OCI-LY7 (cell line): ENCODE data around the gene MACF1. TPM values are rescaled to one million over a fixed set of nuclear protein-coding genes. Genes with fewer than 3 reads are reported as not detected.

ENCODE experiments used
- BruUV-seq: library from RNA; stranded (reverse); fragments of 400-500 nt; replicated peaks from 2 replicates; lab custom pipeline; 2021; lab: Mats Ljungman, UMichigan
- CTCF ChIA-PET: fragments of 300-600 bp; sonication (Branson Sonifier 250); formaldehyde crosslinking; loops from one replicate; lab custom pipeline; 2022; ENCODE audit warnings: antibody characterized with exemption; ENCODE audit not compliant: unreplicated experiment; lab: Charles Lee
- POLR2A ChIA-PET: fragments of 300-600 bp; sonication (Branson Sonifier 250); formaldehyde crosslinking; loops from one replicate; lab custom pipeline; 2022; ENCODE audit warnings: antibody characterized with exemption; lab: Charles Lee
- DNase-seq: peaks from one replicate; pipeline ENCODE4 v3.0.0-alpha.2; 2015; ENCODE audit warnings: low spot score
- H2AFZ ChIP-seq: fragments of 200-600 bp; sonication (generic), shearing (Covaris generic); 2 replicates; pipeline ENCODE4 v1.6.1; 2014; ENCODE audit warnings: mild to moderate bottlenecking, antibody characterized with exemption, low read length, moderate library complexity
- H3K27ac ChIP-seq: fragments of 200-600 bp; sonication (generic); 2 replicates; pipeline ENCODE4 v1.5.1; 2014; ENCODE audit warnings: mixed run types, low read depth, mild to moderate bottlenecking, moderate library complexity, low read length, inconsistent platforms; ENCODE audit not compliant: poor library complexity, severe bottlenecking
- H3K36me3 ChIP-seq: fragments of 200-600 bp; sonication (generic); 2 replicates; pipeline ENCODE4 v1.6.1; 2014; ENCODE audit warnings: mild to moderate bottlenecking, antibody characterized with exemption, low read length, moderate library complexity, mixed read lengths; ENCODE audit not compliant: insufficient read depth
- H3K4me1 ChIP-seq: fragments of 200-600 bp; sonication (generic); 2 replicates; pipeline ENCODE4 v1.5.1; 2014; ENCODE audit warnings: mild to moderate bottlenecking, low read length; ENCODE audit not compliant: insufficient read depth, poor library complexity, severe bottlenecking
- H3K4me2 ChIP-seq: fragments of 200-600 bp; sonication (generic); 2 replicates; pipeline ENCODE4 v1.6.1; 2014; ENCODE audit warnings: mild to moderate bottlenecking, low read length
- H3K4me3 ChIP-seq: fragments of 200-600 bp; sonication (generic); 2 replicates; pipeline ENCODE4 v1.5.1; 2014; ENCODE audit warnings: mild to moderate bottlenecking, low read depth, low read length; ENCODE audit not compliant: poor library complexity, severe bottlenecking
- H3K79me2 ChIP-seq: fragments of 200-600 bp; sonication (generic); 2 replicates; pipeline ENCODE4 v1.6.1; 2016; ENCODE audit warnings: low read depth, mild to moderate bottlenecking, low read length, moderate library complexity, mixed read lengths; ENCODE audit not compliant: insufficient read depth
- H3K9me2 ChIP-seq: fragments of 200-600 bp; sonication (generic); 2 replicates; pipeline ENCODE4 v1.6.1; 2016; ENCODE audit warnings: mild to moderate bottlenecking, low read length, mixed read lengths; ENCODE audit not compliant: insufficient read depth
- H3K9me3 ChIP-seq: fragments of 200-600 bp; sonication (generic); 2 replicates; pipeline ENCODE4 v1.6.1; 2014; ENCODE audit warnings: mild to moderate bottlenecking, mixed run types, low read length, mixed read lengths
- H4K20me1 ChIP-seq: fragments of 200-600 bp; sonication (generic); 2 replicates; pipeline ENCODE4 v1.6.1; 2014; ENCODE audit warnings: mild to moderate bottlenecking, antibody characterized with exemption, low read length, moderate library complexity, mixed read lengths; ENCODE audit not compliant: insufficient read depth
- EZH2phosphoT487 ChIP-seq: fragments of 200-600 bp; sonication (generic); IDR thresholded peaks from 2 replicates; pipeline ENCODE4 v1.6.1; 2018; ENCODE audit warnings: low read depth, borderline replicate concordance, mild to moderate bottlenecking, mixed run types, antibody characterized with exemption, low read length, moderate library complexity, mixed read lengths
- intact Hi-C: fragments of 100-400 bp; cut with micrococcal nuclease; formaldehyde crosslinking; loops from one replicate; pipeline ENCODE4 v1.10.0; 2022; ENCODE audit not compliant: unreplicated experiment
- total RNA-seq, 2 experiments: library from RNA; depleted of rRNA in 1 of 2; stranded (reverse); fragments of >200 nt in 1 of 2; shearing (Covaris generic) in 1 of 2; gene quantifications; 2 replicates each; pipeline ENCODE4 v1.2.3, GENCODE V29; 2014 to 2022
- TF ChIP-seq, protein P1 (sequence below): fragments of 200-600 bp; sonication (generic); conservative IDR thresholded peaks from 2 replicates; pipeline ENCODE4 v1.5.1; 2014; ENCODE audit warnings: mild to moderate bottlenecking, antibody characterized with exemption, low read length, moderate library complexity, mixed read lengths

Gene MACF1
- total RNA-seq, 2 experiments from 2014 or later: 211 to 220 TPM

DNA sequence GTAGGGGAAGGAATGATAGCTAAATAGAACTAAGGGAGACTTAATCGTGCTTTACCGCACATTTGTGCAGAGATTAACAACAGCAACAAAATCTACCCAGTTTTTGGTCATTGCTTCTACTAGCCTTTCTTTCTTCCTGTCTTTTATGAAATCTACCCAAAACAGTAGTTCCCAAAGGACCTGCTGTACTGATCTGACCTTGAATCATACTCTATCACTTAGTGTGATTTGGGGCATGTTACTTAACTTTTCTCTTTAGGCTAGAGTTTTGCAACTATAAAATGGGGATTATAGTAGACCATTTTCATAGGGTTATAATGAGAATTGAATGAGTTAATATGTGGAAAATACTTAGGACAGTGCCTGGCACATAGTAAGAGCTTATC lies 30.5 kb upstream of the MACF1 start:
- Histone ChIP-seq H3K9me3 (no peaks in the 10 kb centered on the region), H3K36me3 (no peaks in the 10 kb centered on the region), H3K4me1 (no peaks in the 10 kb centered on the region), H3K4me2 (no peak overlapping the region), H3K27ac (no peak overlapping the region), H2AFZ (no peak overlapping the region), H4K20me1 (no peaks in the 10 kb centered on the region), H3K9me2 (no peaks in the 10 kb centered on the region), H3K4me3 (no peak overlapping the region), H3K79me2 (no peaks in the 10 kb centered on the region)
- no peak for TF ChIP-seq EZH2phosphoT487
- TF ChIP-seq, protein P1, sequence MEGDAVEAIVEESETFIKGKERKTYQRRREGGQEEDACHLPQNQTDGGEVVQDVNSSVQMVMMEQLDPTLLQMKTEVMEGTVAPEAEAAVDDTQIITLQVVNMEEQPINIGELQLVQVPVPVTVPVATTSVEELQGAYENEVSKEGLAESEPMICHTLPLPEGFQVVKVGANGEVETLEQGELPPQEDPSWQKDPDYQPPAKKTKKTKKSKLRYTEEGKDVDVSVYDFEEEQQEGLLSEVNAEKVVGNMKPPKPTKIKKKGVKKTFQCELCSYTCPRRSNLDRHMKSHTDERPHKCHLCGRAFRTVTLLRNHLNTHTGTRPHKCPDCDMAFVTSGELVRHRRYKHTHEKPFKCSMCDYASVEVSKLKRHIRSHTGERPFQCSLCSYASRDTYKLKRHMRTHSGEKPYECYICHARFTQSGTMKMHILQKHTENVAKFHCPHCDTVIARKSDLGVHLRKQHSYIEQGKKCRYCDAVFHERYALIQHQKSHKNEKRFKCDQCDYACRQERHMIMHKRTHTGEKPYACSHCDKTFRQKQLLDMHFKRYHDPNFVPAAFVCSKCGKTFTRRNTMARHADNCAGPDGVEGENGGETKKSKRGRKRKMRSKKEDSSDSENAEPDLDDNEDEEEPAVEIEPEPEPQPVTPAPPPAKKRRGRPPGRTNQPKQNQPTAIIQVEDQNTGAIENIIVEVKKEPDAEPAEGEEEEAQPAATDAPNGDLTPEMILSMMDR: no peak
- BruUV-seq: no TSS peak
- DNase-seq: no peak
- intact Hi-C loops: no loop called here
- ChIA-PET POLR2A (no interaction called here), CTCF (no interaction called here)

DNA sequence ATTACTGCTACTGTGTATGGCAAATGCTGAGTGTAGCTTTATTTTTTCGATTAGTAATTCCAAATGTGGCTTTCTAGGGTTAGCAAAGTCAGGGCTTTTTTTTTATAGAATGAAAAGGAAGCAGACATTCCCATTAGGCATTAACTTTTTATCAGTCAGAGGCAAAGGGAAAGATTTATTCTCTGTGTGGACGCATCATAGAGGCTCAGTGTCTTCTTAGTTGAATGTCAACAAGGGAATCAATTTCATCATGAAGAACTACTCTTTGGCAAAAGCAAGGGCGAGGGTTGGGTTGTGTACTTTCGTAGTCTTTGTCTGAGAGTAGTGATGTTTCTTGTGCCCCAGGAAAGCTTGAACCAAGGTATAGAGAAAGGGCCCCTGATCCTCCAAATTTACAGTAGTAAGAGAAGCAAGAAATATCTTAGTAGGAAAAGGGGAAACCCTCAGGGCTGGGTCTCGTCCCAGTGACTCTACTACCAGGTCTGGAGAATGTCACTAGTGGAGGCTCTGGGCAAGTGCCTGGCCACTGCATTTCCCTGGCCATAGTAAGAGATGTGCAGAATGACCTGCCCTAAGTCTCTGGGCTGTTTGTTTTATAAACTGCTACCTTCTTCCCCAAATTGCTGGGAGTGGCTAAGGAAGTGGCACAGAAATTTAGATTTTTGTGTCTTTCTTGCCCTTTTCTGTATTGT lies 30.0 kb upstream of the MACF1 start:
- ChIA-PET CTCF (no interaction called here), POLR2A (no interaction called here)
- Histone ChIP-seq H3K9me3 (no peaks in the 10 kb centered on the region), H3K4me1 (no peaks in the 10 kb centered on the region), H3K9me2 (no peaks in the 10 kb centered on the region), H3K79me2 (no peaks in the 10 kb centered on the region), H3K4me2 (no peak overlapping the region), H2AFZ (no peak overlapping the region), H3K4me3 (no peak overlapping the region), H4K20me1 (no peaks in the 10 kb centered on the region), H3K27ac (no peak overlapping the region), H3K36me3 (no peaks in the 10 kb centered on the region)
- intact Hi-C loops: no loop called here
- TF ChIP-seq, protein P1: no peak
- no peak for TF ChIP-seq EZH2phosphoT487
- BruUV-seq: no TSS peak
- DNase-seq: no peak

DNA sequence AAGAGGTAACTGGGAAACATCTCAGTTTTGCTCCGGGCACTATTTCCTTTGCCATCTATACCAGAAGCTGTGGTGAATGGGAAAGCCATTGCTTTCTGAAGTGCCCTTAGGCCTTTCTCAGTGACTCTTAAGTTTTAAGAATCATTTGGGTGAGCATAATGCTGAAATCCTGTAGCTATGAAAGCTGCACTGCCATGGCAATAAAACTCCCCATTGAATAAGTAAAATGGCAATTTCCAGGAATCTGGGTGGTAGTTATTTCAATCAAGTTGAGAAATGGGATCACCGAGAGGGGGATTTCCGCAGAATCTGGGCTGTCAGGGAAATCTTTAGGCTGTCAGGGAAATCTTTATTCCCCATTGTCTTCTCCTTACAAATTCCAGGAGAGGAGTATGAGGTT lies 26.8 kb upstream of the MACF1 start:
- ChIA-PET CTCF (no interaction called here), POLR2A (interaction anchor here (0.7 kb wide), 1 partner anchor 369 kb away, joined by 3 read pairs; no protein-coding TSS in a partner anchor)
- no TSS peak for BruUV-seq

More for the DNA sequence above, 26.8 kb upstream of the MACF1 start:
- Histone ChIP-seq H3K4me1 (no peaks in the 10 kb centered on the region), H3K79me2 (no peaks in the 10 kb centered on the region), H3K4me2 (no peak overlapping the region), H2AFZ (no peak overlapping the region), H3K9me2 (0 out of 2 replicates have a peak, but pooled peaks cover 3% of the 10 kb centered on the region), H4K20me1 (no peaks in the 10 kb centered on the region), H3K4me3 (no peak overlapping the region), H3K36me3 (no peaks in the 10 kb centered on the region), H3K9me3 (no peaks in the 10 kb centered on the region), H3K27ac (no peak overlapping the region)
- intact Hi-C loops: no loop called here
- TF ChIP-seq, protein P1: no peak
- TF ChIP-seq EZH2phosphoT487: no peak
- DNase-seq: no peak
